ENCODE measurements around the gene OBSCN. TPM values are rescaled to one million over a fixed set of nuclear protein-coding genes. Genes with fewer than 3 reads are reported as not detected.
"Not testable (repeated sequence)": the region's sequence is repeated elsewhere in the genome, so short reads cannot be mapped to it uniquely, and the experiment has no call there.

The OBSCN gene
- total RNA-seq, 1 experiment from 2014 or later: 10.5 TPM

- Histone ChIP-seq H3K9me3 (ENCODE audit: control insufficient read depth, insufficient read depth, low read depth, low read length) (no peaks in the 10 kb centered on the region), H3K27me3 (ENCODE audit: control insufficient read depth, insufficient read depth, low read length) (no peaks in the 10 kb centered on the region), H3K4me1 (ENCODE audit: control insufficient read depth, insufficient read depth, low read length) (no peaks in the 10 kb centered on the region), H3K4me3 (ENCODE audit: low read depth in 2 of 2, low read length in 2 of 2) (no peak overlapping the region), H3K27ac (ENCODE audit: low read length) (no peak overlapping the region), H3K36me3 (ENCODE audit: control insufficient read depth, insufficient read depth, low read length) (no peaks in the 10 kb centered on the region)
- intact Hi-C loops (cut with micrococcal nuclease; ENCODE audit: unreplicated experiment): no loop called here
- ATAC-seq: no peak
- in situ Hi-C loops (cut with HindIII; ENCODE audit: low pct_unique_long_range_greater_than_20kb, low sequenced_read_pairs): no loop called here
- CTCF ChIA-PET: no interaction called here
- no peak for DNase-seq (ENCODE audit: low read depth, low spot score)
- BruUV-seq (replicated peaks): no TSS peak
- POLR2A ChIA-PET: no interaction called here
- TF ChIP-seq POLR2AphosphoS5 (IDR thresholded peaks at IDR 0.05; ENCODE audit: low read depth, low read length) (no peak), TCF7L2 (IDR thresholded peaks at IDR 0.05; ENCODE audit: low read depth, low read length) (no peak), CTCF (IDR thresholded peaks at IDR 0.05) (no peak), SIN3A (IDR thresholded peaks at IDR 0.05; ENCODE audit: borderline replicate concordance, insufficient read depth, low read depth, low read length) (no peak)
- TF ChIP-seq, protein P1, sequence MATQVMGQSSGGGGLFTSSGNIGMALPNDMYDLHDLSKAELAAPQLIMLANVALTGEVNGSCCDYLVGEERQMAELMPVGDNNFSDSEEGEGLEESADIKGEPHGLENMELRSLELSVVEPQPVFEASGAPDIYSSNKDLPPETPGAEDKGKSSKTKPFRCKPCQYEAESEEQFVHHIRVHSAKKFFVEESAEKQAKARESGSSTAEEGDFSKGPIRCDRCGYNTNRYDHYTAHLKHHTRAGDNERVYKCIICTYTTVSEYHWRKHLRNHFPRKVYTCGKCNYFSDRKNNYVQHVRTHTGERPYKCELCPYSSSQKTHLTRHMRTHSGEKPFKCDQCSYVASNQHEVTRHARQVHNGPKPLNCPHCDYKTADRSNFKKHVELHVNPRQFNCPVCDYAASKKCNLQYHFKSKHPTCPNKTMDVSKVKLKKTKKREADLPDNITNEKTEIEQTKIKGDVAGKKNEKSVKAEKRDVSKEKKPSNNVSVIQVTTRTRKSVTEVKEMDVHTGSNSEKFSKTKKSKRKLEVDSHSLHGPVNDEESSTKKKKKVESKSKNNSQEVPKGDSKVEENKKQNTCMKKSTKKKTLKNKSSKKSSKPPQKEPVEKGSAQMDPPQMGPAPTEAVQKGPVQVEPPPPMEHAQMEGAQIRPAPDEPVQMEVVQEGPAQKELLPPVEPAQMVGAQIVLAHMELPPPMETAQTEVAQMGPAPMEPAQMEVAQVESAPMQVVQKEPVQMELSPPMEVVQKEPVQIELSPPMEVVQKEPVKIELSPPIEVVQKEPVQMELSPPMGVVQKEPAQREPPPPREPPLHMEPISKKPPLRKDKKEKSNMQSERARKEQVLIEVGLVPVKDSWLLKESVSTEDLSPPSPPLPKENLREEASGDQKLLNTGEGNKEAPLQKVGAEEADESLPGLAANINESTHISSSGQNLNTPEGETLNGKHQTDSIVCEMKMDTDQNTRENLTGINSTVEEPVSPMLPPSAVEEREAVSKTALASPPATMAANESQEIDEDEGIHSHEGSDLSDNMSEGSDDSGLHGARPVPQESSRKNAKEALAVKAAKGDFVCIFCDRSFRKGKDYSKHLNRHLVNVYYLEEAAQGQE (IDR thresholded peaks at IDR 0.05; ENCODE audit: insufficient read depth in 1 of 2, low read depth in 2 of 2, low read length in 1 of 2): no peak
These were observed 22.2 kb upstream of the OBSCN start for GRCh38 chr1:228185641-228185965.

GRCh38 chr1:228188249-228188648, 19.6 kb upstream of the OBSCN start:
- ATAC-seq; H3K27me3 ChIP-seq (ENCODE audit: control insufficient read depth, insufficient read depth, low read length); intact Hi-C loops (cut with micrococcal nuclease; ENCODE audit: unreplicated experiment); H3K27ac ChIP-seq (ENCODE audit: low read length); BruUV-seq (replicated peaks); in situ Hi-C loops (cut with HindIII; ENCODE audit: low pct_unique_long_range_greater_than_20kb, low sequenced_read_pairs); DNase-seq (ENCODE audit: low read depth, low spot score); H3K9me3 ChIP-seq (ENCODE audit: control insufficient read depth, insufficient read depth, low read depth, low read length); H3K4me1 ChIP-seq (ENCODE audit: control insufficient read depth, insufficient read depth, low read length); H3K4me3 ChIP-seq (ENCODE audit: low read depth in 2 of 2, low read length in 2 of 2); CTCF ChIA-PET; POLR2A ChIA-PET; H3K36me3 ChIP-seq (ENCODE audit: control insufficient read depth, insufficient read depth, low read length): not testable (repeated sequence)

DNA sequence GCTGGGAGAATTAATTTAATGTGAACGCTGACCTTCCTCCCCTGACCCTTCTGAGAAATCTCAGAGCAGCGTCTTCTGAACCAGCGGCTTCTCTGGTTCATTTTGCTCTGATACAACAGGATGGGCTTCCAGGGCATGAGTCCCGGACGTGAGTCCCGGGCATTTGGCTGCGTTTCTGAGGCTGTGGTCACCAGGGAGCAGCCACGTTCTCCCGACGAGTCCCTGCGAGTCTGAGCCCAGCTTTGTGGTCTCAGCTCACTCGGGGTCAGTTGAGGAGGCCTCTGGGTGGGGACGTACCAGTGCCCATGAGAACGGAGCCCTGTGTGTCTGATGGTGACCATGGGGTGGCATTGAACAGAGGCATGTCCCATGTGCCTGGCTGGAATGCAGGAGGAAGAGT, 17.7 kb upstream of the OBSCN start:
- no TSS peak for BruUV-seq (replicated peaks)
- POLR2A ChIA-PET: no interaction called here

More for the DNA sequence above, 17.7 kb upstream of the OBSCN start:
- H3K9me3 ChIP-seq (ENCODE audit: control insufficient read depth, insufficient read depth, low read depth, low read length): no peaks in the 10 kb centered on the region
- intact Hi-C loops (cut with micrococcal nuclease; ENCODE audit: unreplicated experiment) (no loop called here), in situ Hi-C loops (cut with HindIII; ENCODE audit: low pct_unique_long_range_greater_than_20kb, low sequenced_read_pairs) (no loop called here)
- no peaks in the 10 kb centered on the region for H3K27me3 ChIP-seq (ENCODE audit: control insufficient read depth, insufficient read depth, low read length)
- ATAC-seq (no peak), DNase-seq (ENCODE audit: low read depth, low spot score) (no peak)
- no peak overlapping the region for H3K27ac ChIP-seq (ENCODE audit: low read length)
- no peaks in the 10 kb centered on the region for H3K4me1 ChIP-seq (ENCODE audit: control insufficient read depth, insufficient read depth, low read length)
- TF ChIP-seq POLR2AphosphoS5 (IDR thresholded peaks at IDR 0.05; ENCODE audit: low read depth, low read length): no peak
- no peak for TF ChIP-seq TCF7L2 (IDR thresholded peaks at IDR 0.05; ENCODE audit: low read depth, low read length)
- TF ChIP-seq, protein P1 (IDR thresholded peaks at IDR 0.05; ENCODE audit: insufficient read depth in 1 of 2, low read depth in 2 of 2, low read length in 1 of 2): no peak
- no peak for TF ChIP-seq SIN3A (IDR thresholded peaks at IDR 0.05; ENCODE audit: borderline replicate concordance, insufficient read depth, low read depth, low read length)
- TF ChIP-seq CTCF (IDR thresholded peaks at IDR 0.05): no peak
- CTCF ChIA-PET: no interaction called here
- no peak overlapping the region for H3K4me3 ChIP-seq (ENCODE audit: low read depth in 2 of 2, low read length in 2 of 2)
- H3K36me3 ChIP-seq (ENCODE audit: control insufficient read depth, insufficient read depth, low read length): no peaks in the 10 kb centered on the region
